PC-9 (cell line): ENCODE measurements around the gene MEF2A. TPM values are rescaled to one million over a fixed set of nuclear protein-coding genes. Genes with fewer than 3 reads are reported as not detected.
A peak's percentile ranks its signal among the peaks of the same experiment; 100 is the strongest.

ENCODE experiments used
- BruUV-seq: library from RNA; stranded (reverse); fragments of 400-500 nt; replicated peaks from 2 replicates; lab custom pipeline; 2021; lab: Mats Ljungman, UMichigan
- CTCF ChIA-PET: fragments of 300-600 bp; sonication (Branson Sonifier 250); formaldehyde crosslinking; loops from one replicate; lab custom pipeline; 2022; ENCODE audit warnings: antibody characterized with exemption; lab: Charles Lee
- POLR2A ChIA-PET: fragments of 300-600 bp; sonication (Branson Sonifier 250); formaldehyde crosslinking; loops from one replicate; lab custom pipeline; 2022; ENCODE audit warnings: antibody characterized with exemption; ENCODE audit not compliant: unreplicated experiment; lab: Charles Lee
- DNase-seq, 2 experiments: peaks; one replicate each; pipeline versions ENCODE4 v3.0.0 to v3.0.0-alpha.2; 2015 to 2022; ENCODE audit warnings: mixed read lengths in 1 of 2
- H2AFZ ChIP-seq: fragments of 200-600 bp; sonication (generic); 2 replicates; pipeline ENCODE4 v1.8.1; 2017; ENCODE audit warnings: antibody characterized with exemption
- H3F3A ChIP-seq: fragments of 200-600 bp; sonication (generic); 2 replicates; pipeline ENCODE4 v1.8.1; 2017; ENCODE audit warnings: antibody characterized with exemption, mild to moderate bottlenecking, low read depth; ENCODE audit not compliant: insufficient read depth
- H3K27ac ChIP-seq: fragments of 200-600 bp; sonication (generic); 2 replicates; pipeline ENCODE4 v1.6.1; 2016; ENCODE audit warnings: mixed run types
- H3K27me3 ChIP-seq: fragments of 200-600 bp; sonication (generic); 2 replicates; pipeline ENCODE4 v1.6.1; 2016; ENCODE audit warnings: low read depth, mixed run types; ENCODE audit not compliant: insufficient read depth
- H3K36me3 ChIP-seq: fragments of 200-600 bp; sonication (generic); 2 replicates; pipeline ENCODE4 v1.6.1; 2016; ENCODE audit warnings: low read depth, mixed run types
- H3K4me1 ChIP-seq: fragments of 200-600 bp; sonication (generic); replicated peaks from 2 replicates; pipeline ENCODE4 v1.6.1; 2016; ENCODE audit warnings: mixed run types; ENCODE audit not compliant: insufficient read depth
- H3K4me2 ChIP-seq: fragments of 200-600 bp; sonication (generic); 2 replicates; pipeline ENCODE4 v1.6.1; 2017; ENCODE audit warnings: mixed run types
- H3K4me3 ChIP-seq: fragments of 200-600 bp; sonication (generic); 2 replicates; pipeline ENCODE4 v1.6.1; 2016; ENCODE audit warnings: mixed run types
- H3K79me2 ChIP-seq: fragments of 200-600 bp; sonication (generic); 2 replicates; pipeline ENCODE4 v1.6.1; 2017; ENCODE audit warnings: low read depth, mixed run types
- H3K9me2 ChIP-seq: fragments of 200-600 bp; sonication (generic); 2 replicates; pipeline ENCODE4 v1.8.1; 2017; ENCODE audit warnings: mild to moderate bottlenecking; ENCODE audit not compliant: insufficient read depth
- H3K9me3 ChIP-seq: fragments of 200-600 bp; sonication (generic); 2 replicates; pipeline ENCODE4 v1.8.1; 2016; ENCODE audit warnings: low read depth; ENCODE audit not compliant: insufficient read depth
- H4K20me1 ChIP-seq: fragments of 200-600 bp; sonication (generic); 2 replicates; pipeline ENCODE4 v1.8.1; 2017; ENCODE audit not compliant: insufficient read depth
- CTCF ChIP-seq: fragments of 200-600 bp; sonication (generic); conservative IDR thresholded peaks from 2 replicates; pipeline ENCODE4 v1.6.1; 2017; ENCODE audit warnings: mixed run types, antibody characterized with exemption, mild to moderate bottlenecking, moderate library complexity
- EZH2 ChIP-seq: fragments of 200-600 bp; sonication (generic); IDR thresholded peaks from 2 replicates; pipeline ENCODE4 v1.8.0; 2017; ENCODE audit warnings: antibody characterized with exemption, low read depth
- intact Hi-C: fragments of 100-400 bp; cut with micrococcal nuclease; formaldehyde crosslinking; loops from one replicate; pipeline ENCODE4 v1.10.0; 2022; ENCODE audit not compliant: unreplicated experiment
- total RNA-seq: library from RNA; stranded (reverse); gene quantifications from 2 replicates; pipeline ENCODE4 v1.2.3, GENCODE V29; 2021

The MEF2A gene
- total RNA-seq, 1 experiment from 2014 or later, result 31.8 TPM

GRCh38 chr15:99536422-99537040 is 29.3 kb upstream of the MEF2A start:
- Histone ChIP-seq H3K27ac (peak overlapping the region; percentile 33), H3K36me3 (no peaks in the 10 kb centered on the region), H3K4me1 (peaks cover 18% of the 10 kb centered on the region), H3K27me3 (no peaks in the 10 kb centered on the region), H2AFZ (no peak overlapping the region), H3K9me3 (no peaks in the 10 kb centered on the region; the same call in 1 of the 2 replicates), H3K79me2 (no peaks in the 10 kb centered on the region), H3F3A (peaks cover 13% of the 10 kb centered on the region; the same call in 1 of the 2 replicates), H3K4me3 (no peak overlapping the region), H4K20me1 (no peaks in the 10 kb centered on the region), H3K9me2 (no peaks in the 10 kb centered on the region), H3K4me2 (peak overlapping the region; percentile 38)
- peak; percentile 42 to 55 for DNase-seq
- intact Hi-C loops, result no loop called here
- CTCF ChIA-PET, result interaction anchor here (0.6 kb wide), 1 partner anchor 720 kb away, joined by 4 read pairs; no protein-coding TSS in a partner anchor
- TF ChIP-seq CTCF, result no peak
- TF ChIP-seq EZH2, result no peak
- no TSS peak for BruUV-seq
- POLR2A ChIA-PET, result no interaction called here

- TF ChIP-seq CTCF, result no peak
- no peak for TF ChIP-seq EZH2
- Histone ChIP-seq H3K27ac (peak overlapping the region; percentile 33), H3K27me3 (no peaks in the 10 kb centered on the region), H3F3A (peaks cover 13% of the 10 kb centered on the region; the same call in 1 of the 2 replicates), H2AFZ (no peak overlapping the region), H3K9me3 (no peaks in the 10 kb centered on the region; the same call in 1 of the 2 replicates), H3K9me2 (no peaks in the 10 kb centered on the region), H3K4me3 (no peak overlapping the region), H3K79me2 (no peaks in the 10 kb centered on the region), H3K4me1 (peaks cover 18% of the 10 kb centered on the region), H3K36me3 (no peaks in the 10 kb centered on the region), H4K20me1 (no peaks in the 10 kb centered on the region), H3K4me2 (no peak overlapping the region)
- no peak for DNase-seq
- POLR2A ChIA-PET, result no interaction called here
- intact Hi-C loops, result no loop called here
- no TSS peak for BruUV-seq
- CTCF ChIA-PET, result no interaction called here
Measured at GRCh38 chr15:99537344-99537743, 28.4 kb upstream of the MEF2A start.

- H3K4me1 ChIP-seq, result peaks cover 18% of the 10 kb centered on the region
- no peaks in the 10 kb centered on the region for H4K20me1 ChIP-seq
- CTCF ChIA-PET, result no interaction called here
- TF ChIP-seq EZH2, result no peak
- no peak for TF ChIP-seq CTCF
- no peaks in the 10 kb centered on the region for H3K9me2 ChIP-seq
- no peak overlapping the region for H3K4me3 ChIP-seq
- no peak overlapping the region for H3K4me2 ChIP-seq
- POLR2A ChIA-PET, result interaction anchor here (0.7 kb wide), 1 partner anchor 188 kb away, joined by 21 read pairs; no protein-coding TSS in a partner anchor
- no peaks in the 10 kb centered on the region; the same call in 1 of the 2 replicates for H3K9me3 ChIP-seq
- intact Hi-C loops, result no loop called here
- no peak overlapping the region for H3K27ac ChIP-seq
- no TSS peak for BruUV-seq
- peaks cover 13% of the 10 kb centered on the region; the same call in 1 of the 2 replicates for H3F3A ChIP-seq
- no peak overlapping the region for H2AFZ ChIP-seq
- no peaks in the 10 kb centered on the region for H3K27me3 ChIP-seq
- DNase-seq, result no peak
- no peaks in the 10 kb centered on the region for H3K36me3 ChIP-seq
- H3K79me2 ChIP-seq, result no peaks in the 10 kb centered on the region
Measured at GRCh38 chr15:99538261-99538660, 27.5 kb upstream of the MEF2A start.
